ENCODE results near the gene PRAC2. TPM values are rescaled to one million over a fixed set of nuclear protein-coding genes. Genes with fewer than 3 reads are reported as not detected.

PRAC2 gene
- total and polyA plus RNA-seq, 12 donors: not detected

GRCh38 chr17:48748718-48749566, 26.0 kb downstream of the PRAC2 start:
- Histone ChIP-seq H3K36me3 (replicated peaks in 1 of 2) (no peaks in the 10 kb centered on the region), H3K4me3 (no peak overlapping the region), H3K27ac (no peak overlapping the region), H3K9me3 (replicated peaks in 1 of 3) (peaks cover 0 to 4% (median 0%) of the 10 kb centered on the region in 3 donors), H3K4me1 (replicated peaks in 1 of 2) (peaks cover 0 to 8% of the 10 kb centered on the region in 2 donors), H3K27me3 (peaks cover 98% of the 10 kb centered on the region)
- intact Hi-C loops (cut with DNase I): no loop called here
- TF ChIP-seq POLR2A (IDR thresholded peaks at IDR 0.05) (no peak), CTCF (IDR thresholded peaks at IDR 0.05) (no peak)
- 22 to 34% (median 31%) methylated on average over 16 of the region's 16 CpGs for WGBS, 4 donors
- no peak for DNase-seq

DNA sequence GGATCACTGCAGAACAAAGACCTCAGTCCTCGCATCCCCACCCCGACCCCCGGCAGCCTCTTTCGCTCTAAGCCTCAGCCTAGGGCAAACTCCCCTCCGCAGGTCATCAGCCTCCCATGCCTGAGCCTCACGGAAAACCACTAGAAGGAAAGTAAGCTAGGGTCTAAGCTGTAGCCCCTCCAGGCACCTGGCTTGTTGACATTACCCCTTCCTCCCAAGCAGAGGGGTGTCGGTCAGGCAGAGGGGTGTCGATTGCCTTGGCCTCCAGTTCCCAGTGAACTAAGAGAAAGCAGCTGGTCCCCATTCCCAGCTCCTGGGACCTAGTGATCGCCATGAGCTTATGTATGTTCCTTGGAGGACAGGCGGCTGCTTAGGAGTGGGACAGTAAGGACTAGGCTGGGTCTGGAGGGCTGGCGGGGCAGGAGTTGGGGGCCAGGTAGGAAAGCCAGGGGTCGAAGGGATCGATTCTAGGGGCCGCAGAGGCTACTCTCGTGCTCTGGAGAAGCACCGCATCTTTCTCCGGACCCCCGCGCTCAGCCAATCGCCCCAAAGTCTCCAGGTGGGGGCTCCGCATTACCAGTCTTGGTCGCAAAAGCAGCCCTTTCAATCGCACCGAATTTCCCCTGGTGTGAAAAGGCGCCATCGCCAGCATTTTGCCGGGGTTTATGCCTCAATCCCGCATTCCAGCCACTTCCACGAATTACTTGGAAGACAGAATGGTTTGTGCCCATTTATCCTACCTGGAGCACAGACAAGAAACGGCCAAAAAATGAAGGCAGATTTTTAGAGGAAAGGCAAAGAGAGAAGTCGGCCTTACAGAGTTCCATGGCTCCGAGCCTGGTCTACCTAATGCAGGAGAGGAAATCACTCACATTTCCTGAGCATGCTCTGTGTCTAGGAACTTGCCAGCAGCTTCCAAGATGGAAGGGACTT, 26.9 kb downstream of the PRAC2 start:
- Histone ChIP-seq H3K27me3 (peaks cover 98% of the 10 kb centered on the region), H3K4me1 (replicated peaks in 1 of 2) (peaks cover 0 to 17% of the 10 kb centered on the region in 2 donors), H3K9me3 (replicated peaks in 1 of 3) (peaks cover 0 to 4% (median 0%) of the 10 kb centered on the region in 3 donors), H3K27ac (no peak overlapping the region), H3K36me3 (replicated peaks in 1 of 2) (no peaks in the 10 kb centered on the region), H3K4me3 (no peak overlapping the region)
- TF ChIP-seq CTCF (IDR thresholded peaks at IDR 0.05): no peak
- TF ChIP-seq POLR2A (IDR thresholded peaks at IDR 0.05): no peak
- intact Hi-C loops (cut with DNase I): no loop called here
- 8 to 12% (median 9%) methylated on average over 16 to 32 of the region's 32 CpGs for WGBS, 4 donors
- no peak for DNase-seq

DNA sequence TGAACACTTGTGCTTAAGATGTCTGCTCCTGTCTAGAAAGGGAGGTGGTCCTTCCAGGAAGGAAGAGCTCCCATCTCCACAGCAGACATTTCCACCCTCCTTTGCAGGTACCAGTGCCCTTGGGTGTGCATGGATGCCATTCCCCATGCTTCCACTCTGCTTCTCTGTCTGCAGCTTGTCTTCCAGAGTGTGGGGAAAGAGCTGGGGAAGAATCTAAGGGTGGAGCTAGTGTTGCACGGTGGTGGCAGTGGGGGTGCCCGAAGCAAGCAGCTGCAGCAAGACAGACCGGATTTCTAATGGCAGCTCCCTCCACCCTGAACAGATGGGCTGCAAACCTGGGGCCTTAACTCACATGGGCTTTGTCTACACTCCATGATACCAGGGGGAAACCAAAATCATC, 28.2 kb downstream of the PRAC2 start:
- Histone ChIP-seq H3K9me3 (replicated peaks in 1 of 3) (peaks cover 0 to 4% (median 0%) of the 10 kb centered on the region in 3 donors), H3K4me3 (no peak overlapping the region), H3K27me3 (peaks cover 98% of the 10 kb centered on the region), H3K27ac (no peak overlapping the region), H3K4me1 (replicated peaks in 1 of 2) (peaks cover 0 to 19% of the 10 kb centered on the region in 2 donors), H3K36me3 (replicated peaks in 1 of 2) (no peaks in the 10 kb centered on the region)
- TF ChIP-seq CTCF (IDR thresholded peaks at IDR 0.05) (no peak), POLR2A (IDR thresholded peaks at IDR 0.05) (no peak)
- intact Hi-C loops (cut with DNase I): no loop called here
- 0 to 8% (median 4%) methylated on average over 3 of the region's 3 CpGs for WGBS, 4 donors
- no peak for DNase-seq
